SK-N-SH (cell line): ENCODE data around the gene CDH3.

Source experiments
- CTCF ChIP-seq: fragments of 200-600 bp; sonication (generic); IDR thresholded peaks from 2 replicates; pipeline ENCODE4 v1.6.1; 2017; ENCODE audit warnings: antibody characterized with exemption, mild to moderate bottlenecking, moderate library complexity
- EP300 ChIP-seq, 2 experiments: IDR thresholded peaks; 2 replicates each; pipeline versions ENCODE4 v1.4.0 to v1.6.1; 2012; ENCODE audit warnings: borderline replicate concordance in 1 of 2, low read depth in 1 of 2, low read length in 1 of 2
- EZH2phosphoT487 ChIP-seq: fragments of 200-600 bp; sonication (generic); IDR thresholded peaks from 2 replicates; pipeline ENCODE4 v1.6.1; 2017; ENCODE audit warnings: low read depth, mixed run types, mild to moderate bottlenecking, antibody characterized with exemption, moderate library complexity, borderline replicate concordance
- MXI1 ChIP-seq: IDR thresholded peaks from 2 replicates; pipeline ENCODE4 v1.6.1; 2012; ENCODE audit warnings: mild to moderate bottlenecking, low read depth, low read length, improper control_type of control experiment
- POLR2AphosphoS5 ChIP-seq: IDR thresholded peaks from 2 replicates; pipeline ENCODE4 v1.6.1; 2012; ENCODE audit warnings: low read depth, low read length
- RFX5 ChIP-seq: IDR thresholded peaks from 2 replicates; pipeline ENCODE4 v1.6.1; 2012; ENCODE audit warnings: mild to moderate bottlenecking, improper control_type of control experiment, low read length
- TCF12 ChIP-seq: IDR thresholded peaks from 2 replicates; pipeline ENCODE4 v1.4.0; 2012

GRCh38 chr16:68642047-68642435 is 3.1 kb upstream of the CDH3 start:
- TF ChIP-seq CTCF, result no peak
- TF ChIP-seq RFX5, result no peak
- TF ChIP-seq MXI1, result no peak
- TF ChIP-seq POLR2AphosphoS5, result no peak
- no peak for TF ChIP-seq EP300 (IDR thresholded peaks at IDR 0.05; ENCODE audit: borderline replicate concordance in 1 of 2, low read depth in 1 of 2, low read length in 1 of 2)
- no peak for TF ChIP-seq TCF12
- no peak for TF ChIP-seq EZH2phosphoT487
